Stimulated activated CD8-positive, alpha-beta memory T cell treated with anti-CD3 and anti-CD28 coated beads, Interleukin-15, amount 100 ng/mL, for 48 hours (primary cell): ENCODE results near the gene FGB.

Experiments used
- DNase-seq, 2 donors: peaks; one replicate each; pipeline ENCODE4 v3.0.0-alpha.2; 2020; ENCODE audit warnings: low read depth in 2 of 2

FGB gene

DNA sequence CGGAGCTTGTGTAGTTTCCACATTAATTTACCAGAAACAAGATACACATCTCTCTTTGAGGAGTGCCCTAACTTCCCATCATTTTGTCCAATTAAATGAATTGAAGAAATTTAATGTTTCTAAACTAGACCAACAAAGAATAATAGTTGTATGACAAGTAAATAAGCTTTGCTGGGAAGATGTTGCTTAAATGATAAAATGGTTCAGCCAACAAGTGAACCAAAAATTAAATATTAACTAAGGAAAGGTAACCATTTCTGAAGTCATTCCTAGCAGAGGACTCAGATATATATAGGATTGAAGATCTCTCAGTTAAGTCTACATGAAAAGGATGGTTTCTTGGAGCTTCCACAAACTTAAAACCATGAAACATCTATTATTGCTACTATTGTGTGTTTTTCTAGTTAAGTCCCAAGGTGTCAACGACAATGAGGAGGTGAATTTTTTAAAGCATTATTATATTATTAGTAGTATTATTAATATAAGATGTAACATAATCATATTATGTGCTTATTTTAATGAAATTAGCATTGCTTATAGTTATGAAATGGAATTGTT, at the start of gene FGB:
Gene FGB (plus strand): TSS at position 315 of the 558 bp plus-strand sequence. CDS start 8 bp downstream, at position 323.
- DNase-seq = no peak

DNA sequence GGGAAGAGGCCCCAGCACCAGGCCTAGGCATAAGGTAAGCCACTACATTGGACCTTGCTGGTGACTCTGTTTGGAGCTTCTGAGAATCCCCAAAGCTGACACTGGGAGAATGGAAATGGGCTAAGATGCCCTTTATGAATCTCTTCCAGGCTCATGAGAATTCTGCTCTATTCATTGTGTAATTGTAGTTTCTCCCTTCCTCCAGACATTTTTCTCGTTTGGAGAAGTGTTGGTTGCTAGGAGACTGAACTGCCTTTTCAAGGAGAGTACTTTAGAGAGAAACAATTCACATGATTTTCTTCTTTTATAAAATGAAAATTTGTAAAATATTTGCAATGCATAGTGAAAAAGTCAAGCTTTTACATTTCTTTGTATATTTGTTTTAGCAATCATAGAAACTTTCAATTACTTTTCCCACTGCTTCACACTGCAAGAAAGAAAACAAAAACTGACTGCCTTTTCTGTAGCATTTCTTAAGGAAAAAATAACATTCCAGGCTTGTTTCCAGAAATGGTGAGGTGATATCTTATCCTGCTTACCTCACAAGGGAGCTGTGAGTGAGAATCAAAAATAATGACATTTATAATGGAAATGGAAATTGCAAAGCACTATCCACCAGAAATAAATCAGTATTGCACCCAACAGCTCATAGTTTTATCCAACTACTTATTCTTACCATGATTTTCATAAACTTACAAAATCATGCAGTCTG, 46.3 kb upstream of the FGB start:
- no peak for DNase-seq

DNA sequence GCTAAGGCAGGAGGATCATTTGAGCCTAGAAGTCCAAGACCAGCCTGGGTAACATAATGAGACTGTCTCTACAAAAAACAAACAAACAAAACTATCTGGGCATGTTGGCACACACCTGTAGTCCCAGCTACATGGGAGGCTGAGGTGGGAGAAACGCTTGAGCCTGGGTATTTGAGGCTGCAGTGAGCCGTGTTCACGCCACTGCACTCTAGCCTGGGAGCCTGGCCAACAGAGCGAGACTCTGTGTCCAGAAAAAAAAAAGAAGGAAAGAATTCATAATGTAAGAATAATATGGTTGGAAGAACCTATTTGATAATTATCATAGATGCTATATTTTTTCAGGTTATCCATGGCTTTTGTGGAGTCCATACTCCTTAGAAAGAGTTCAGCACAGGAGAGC, 45.2 kb upstream of the FGB start:
- DNase-seq = no peak

DNA sequence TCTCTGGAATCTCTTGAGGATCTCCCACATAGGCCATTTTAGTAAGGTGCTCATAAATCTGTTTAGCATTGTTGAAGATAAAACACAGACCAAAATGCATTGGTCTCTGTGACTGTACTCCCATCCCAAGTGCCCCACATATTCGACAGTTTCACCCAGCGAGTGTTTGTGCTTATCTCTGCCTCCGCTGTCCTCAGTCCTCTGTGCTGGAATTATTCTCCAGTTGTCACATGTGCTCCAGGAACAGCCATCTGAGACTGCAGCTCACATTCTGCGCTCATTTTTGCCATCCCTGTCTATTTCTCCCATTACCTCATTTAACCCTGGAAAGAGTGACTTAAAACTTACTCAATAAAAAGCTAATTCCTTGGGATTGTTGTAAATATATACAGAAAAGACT, 43.6 kb upstream of the FGB start:
- no peak for DNase-seq

DNA sequence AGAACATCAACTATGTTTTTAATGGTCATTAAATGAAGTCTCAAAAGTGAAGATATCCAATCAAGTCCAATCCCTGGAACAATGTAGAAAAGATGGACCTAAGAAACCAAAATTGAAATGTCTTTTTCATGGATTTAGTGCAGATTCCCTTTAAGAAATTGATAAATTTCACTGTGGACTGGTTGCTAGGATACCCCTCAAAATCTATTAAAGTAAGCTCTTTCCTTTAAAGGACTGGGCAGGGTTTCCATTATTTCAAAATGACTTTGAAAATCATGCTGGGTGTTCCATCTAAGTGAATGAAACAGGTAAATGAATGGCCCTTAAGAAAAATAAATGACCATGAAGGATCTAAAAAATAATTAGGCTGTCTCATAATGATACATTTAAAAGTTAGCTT, 41.2 kb upstream of the FGB start:
- DNase-seq = no peak

DNA sequence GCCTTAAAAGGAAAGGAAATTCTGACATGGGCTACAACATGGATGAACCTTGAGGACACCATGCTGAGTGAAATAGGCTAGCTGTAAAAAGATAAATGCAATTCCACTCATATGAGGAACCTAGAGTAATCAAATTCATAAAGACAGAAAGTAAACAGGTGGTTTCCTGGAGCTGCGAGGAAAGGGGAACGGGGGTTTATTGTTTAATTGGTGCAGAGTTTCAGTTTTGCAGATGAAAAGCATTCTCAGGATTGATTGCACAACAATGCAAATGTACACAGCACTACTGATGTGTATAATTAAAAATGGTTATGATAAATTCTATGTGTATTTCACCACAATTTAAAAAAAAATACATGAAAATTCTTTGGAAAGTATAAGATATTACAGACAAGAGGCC, 36.7 kb upstream of the FGB start:
- DNase-seq = no peak

DNA sequence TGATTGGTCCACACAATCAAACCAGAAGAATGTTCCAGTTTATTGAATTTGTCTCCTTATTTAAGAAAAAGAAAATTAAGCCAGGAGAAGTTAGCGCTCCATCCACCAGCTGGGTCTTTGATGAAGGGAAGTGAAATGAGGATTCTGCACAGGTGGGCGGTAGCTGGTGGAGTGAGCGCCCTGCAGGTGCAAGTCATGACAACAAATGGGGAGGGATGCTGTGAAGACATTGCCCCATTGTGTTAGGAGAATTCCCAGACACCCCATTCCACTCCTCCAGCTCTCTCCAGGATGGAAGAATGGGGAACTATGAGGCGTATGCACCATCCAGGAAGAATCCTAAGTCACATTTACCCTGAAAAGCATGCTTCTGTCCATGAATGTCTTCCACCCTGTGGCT, 35.5 kb upstream of the FGB start:
- DNase-seq = no peak

DNA sequence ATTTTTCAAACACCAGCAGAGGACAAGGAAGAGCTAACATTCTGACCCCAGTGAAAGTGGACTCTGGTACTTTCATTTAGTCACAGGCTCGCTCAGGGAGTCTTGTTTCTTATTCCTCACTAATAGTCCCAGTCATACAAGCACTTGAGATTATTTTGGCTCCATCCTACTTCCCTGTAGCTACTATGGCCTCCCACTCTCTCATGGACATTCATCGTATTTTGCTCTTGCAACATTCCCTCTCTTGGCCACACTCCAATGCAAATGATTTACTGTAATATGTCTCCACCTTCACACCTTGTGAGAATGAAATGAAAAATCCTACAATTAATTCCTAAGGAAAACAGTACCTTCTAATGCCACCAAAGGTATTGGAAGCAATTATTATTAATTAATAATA, 33.9 kb upstream of the FGB start:
- no peak for DNase-seq

DNA sequence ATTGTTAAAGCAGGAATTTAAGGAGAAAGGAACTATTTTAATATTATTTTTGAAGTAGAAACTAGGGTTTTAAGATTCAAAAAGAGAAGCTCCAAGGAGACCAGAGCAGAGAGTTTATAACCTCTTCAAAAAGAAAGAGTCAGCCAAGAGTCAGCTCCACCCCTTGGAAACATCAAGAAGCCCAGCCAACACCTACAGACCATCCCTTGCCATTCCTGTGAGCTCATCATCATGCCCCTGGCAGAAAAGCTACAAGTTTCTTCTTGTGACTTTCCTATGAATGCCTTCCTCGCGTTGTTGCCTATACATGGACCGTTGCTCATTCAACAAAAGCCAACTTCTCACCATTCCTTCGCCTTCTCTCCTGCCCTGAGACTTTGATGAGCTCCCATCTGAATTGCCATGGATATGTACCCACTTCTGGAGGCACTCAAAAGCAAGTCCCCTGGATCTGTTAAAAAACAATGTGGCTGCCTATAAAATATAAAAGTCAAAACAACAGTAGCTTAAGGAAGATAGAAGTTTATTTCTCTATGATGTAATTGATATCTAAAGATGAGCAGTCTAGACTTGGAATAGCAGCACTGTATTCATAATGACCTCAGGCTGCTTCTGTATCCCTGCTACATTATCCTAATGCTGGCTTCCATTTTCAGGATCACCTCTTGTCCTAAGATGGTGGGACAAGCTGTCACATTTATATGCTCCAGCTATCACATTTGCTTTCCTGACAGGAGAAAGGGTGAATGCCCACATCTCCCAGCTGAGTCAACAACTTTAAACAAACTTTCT, 32.9 kb upstream of the FGB start:
- DNase-seq = no peak

DNA sequence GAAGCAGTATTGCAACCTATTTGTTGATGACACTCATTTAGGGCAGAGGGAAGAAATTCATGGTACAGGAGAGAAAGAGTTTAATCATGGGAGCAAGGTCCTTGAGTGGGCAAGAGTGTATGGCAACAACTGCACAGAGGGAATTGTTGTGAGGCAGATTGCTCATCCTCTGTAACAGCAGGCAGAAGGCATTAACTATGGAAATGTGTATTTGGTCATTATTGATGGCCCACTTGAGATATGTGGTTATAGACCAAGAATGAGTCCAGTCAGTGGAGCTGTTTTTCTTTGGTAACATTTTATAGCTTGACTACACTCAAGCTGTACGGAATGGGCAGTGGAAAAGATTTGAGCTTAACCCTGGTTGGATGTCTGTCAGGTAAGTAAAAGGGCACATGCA, 28.5 kb upstream of the FGB start:
- DNase-seq = no peak

DNA sequence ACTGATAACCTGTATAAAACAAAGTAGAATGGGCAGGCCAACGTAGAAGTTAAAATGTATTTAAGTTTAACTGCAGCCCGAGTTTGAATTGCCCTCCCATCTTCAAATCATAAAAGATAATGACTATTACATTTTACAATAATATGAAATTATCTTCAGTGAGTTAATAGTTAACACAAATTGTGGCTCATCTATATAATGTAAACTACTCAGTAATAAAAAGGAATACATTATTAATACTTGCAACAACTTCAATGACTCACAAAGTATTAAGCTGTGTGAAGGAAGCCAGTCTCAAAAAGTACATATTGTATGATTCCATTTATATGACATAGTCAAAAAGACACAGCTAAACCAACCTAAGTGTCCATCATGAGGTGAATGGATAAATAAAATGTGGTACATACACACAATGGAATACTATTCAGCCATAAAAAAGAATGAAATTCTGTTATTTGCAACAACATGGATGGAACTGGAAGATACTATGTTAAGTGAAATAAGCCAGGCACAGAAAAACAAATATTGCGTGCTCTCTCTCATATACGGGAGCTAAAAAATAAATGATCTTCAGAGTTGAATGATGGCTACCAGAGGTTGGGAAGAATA, 20.4 kb upstream of the FGB start:
- no peak for DNase-seq

DNA sequence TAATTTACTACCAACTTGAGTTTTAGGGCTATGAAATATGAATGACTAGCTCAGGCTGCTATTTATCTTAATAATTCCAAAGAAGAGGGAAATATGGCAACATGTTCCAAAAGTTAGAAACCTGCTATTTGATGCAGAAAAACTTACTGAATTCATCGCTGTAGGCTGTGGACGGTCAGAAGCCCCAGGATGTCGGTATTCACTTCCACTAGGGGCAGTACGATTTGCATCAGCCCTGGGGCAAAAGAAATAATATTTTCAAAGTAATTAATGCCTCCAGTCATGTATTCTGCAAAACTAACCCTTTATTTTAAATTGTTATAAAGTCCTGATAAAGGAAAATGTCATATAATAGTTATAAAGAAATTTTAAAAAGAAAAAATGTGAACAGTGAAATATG, 17.1 kb upstream of the FGB start:
- DNase-seq = no peak

DNA sequence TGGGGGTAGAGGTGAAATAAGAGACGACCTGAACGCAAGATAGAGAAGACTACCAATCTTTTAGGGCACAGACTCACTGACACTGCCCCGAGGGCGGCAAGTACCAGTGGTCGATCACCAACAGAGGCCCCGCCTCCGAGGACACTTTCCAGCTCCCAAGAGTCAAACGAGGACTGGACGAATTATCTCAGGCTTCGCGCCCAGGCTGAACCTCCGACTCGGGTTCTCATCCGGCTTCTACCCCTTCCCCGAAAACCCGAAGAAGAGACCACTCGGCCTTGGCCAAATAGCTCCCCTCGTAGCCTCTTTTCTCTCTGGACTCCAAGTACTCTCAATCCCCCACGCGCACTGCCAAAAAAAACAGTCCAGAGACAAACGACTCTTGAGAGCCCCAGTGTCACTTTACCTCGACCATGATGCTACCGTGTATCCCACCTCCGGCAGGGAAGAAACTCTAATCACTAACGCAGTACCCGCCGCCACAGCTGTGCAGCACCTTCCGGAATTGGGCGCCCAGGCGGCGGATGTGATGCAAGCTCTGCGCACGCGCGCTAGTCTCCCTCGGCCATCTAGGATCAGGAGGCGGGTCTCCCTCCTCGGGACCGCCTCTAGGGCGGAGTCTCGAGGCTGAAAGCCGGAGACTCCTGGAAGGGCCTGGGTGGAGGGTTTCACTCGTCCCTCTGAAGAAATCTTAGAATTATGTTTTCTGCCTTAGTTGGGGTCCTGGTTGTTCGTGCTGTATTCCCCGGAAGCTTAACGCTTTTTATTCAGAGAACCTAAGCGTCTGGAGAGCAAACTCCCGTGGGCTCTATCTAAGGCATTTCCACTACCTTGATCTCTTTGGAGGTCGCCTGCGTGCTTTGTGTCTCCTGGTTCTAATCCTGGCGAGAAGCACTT, 12.7 kb upstream of the FGB start, which contains the start of gene PLRG1:
Gene PLRG1 (minus strand): TSS at position 507 of the 897 bp plus-strand sequence. CDS start 92 bp downstream, at position 415.
- DNase-seq = peak; percentile 92 to 94

DNA sequence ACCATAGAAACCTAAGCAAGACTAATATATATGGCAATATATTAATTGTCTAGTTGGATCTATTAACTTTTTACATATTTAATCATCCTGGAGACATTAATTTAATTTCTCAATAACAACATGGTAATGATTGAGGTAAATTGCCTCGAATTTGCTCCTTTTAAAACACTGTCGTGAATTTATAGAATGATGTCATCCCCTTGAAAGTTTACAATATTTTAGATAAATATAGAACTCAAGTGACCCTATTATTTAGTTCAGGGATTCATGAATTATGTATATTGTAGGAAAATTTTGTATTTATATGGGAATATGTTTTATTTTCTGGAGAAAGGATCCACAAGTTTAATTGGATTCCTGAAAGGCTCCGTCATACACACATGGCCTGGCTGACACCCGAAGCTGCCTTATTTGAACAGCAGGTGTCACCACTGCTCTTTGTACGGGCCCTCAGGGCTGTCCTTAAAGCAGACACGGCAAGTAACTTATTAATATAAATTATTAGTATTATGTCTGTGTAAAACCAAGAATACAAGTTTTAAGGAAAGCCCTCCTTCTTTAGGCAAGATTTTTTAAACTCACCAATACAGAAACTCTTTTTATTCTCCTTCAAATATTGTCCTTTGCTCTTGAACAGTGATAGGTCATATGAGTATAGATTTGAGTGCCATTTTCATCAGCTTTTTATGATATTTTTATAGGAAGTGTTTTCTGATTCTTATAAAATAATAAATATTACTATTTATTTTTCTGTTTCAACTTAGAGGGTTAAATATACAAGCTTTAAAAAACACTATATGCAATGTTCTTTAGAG, 10.7 kb upstream of the FGB start:
- peak; percentile 27 to 37 for DNase-seq

DNA sequence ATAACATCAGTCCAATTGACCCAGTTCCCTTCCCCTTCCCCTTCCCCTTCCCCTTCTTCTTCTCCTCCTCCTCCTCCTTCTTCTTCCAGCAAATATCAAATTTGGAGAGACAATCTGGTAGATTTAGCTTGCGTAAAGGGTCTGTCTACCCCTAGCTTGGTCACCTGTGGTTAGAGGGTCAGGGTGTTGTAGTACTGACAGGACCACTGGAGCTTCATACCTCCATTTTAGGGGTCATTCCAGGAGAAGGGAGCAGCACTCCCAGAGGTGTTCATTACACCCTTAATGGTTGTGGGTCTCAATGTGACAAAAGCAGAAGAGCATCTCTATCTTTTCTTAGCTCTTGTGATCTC, 3.7 kb upstream of the FGB start:
- DNase-seq = no peak

DNA sequence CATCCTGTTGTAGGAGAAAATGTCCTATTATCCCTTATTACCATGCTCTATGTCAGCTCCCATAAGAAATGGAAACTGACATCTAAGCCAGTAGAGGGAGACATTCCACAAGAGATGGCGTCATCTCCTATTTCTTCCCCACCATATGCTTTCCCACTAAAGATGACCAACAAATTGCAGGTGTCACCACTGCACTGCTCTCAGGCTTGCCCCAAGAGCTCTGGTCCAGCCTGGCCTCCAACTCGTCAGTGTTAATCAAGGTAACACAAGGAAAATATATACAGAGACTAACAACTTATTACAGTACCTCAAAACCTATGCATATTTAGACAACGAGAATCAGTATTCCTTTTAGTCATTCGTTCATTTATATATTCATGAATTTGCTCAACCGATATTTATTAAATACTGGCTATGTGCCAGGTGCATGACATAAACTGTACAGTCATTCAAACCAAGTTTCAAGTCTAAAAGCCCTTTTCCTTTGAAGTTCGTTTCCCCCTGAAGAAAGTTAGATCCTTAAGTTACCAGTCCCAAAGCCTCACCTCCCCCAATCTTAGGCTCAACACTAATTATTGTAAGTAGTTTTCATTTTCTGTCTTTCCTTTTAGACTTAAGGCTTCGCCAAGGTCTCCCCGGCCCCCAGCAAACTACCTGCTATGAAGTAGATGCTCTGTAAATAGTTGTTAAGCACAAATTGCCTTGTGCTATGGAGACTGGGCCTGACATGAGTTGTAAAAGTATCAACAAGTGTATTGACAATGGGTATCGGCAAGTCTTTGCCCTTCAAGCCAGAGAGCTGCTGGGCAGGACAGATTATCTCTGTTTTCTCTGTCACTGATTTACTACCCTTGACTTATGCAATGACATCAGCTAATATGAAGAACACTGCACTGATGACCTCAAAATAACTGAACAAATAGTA, 3.1 kb upstream of the FGB start:
- no peak for DNase-seq

DNA sequence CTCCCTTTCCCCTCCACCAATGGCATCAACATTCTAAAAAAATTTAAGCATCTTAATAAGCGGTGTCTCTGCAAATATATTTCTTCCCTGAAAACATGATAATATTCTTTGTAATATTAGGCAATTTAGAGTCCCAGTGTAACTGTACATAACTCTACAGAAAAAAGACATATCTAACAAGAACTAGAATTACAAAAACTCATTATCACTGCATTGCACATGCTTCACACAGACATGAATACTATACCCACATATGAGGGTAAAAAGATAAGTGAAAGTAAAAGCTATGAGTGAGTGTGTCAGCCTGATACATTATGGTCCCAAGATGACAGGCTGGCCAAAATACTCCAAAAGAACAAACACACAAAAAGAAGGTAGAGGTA, 2.4 kb upstream of the FGB start:
- DNase-seq = no peak

DNA sequence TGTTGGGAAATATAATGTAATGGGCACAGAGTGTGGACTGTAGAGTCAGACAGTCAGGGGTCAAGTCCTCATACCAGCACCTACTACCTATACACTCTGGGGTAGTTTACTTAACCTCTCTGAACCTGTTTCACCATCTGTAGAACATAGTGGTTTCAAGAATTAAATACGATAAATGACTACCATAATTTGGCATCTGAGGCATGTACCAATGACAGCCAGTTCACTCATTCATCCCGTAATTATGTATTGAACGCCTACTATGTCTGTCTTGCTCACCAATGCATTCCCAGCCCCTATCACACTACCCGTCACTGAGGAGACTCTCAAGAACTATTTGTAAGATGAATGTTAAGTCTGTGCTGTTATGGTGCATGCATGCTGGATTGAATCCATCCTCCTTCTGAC, 2.0 kb upstream of the FGB start:
- DNase-seq = no peak

DNA sequence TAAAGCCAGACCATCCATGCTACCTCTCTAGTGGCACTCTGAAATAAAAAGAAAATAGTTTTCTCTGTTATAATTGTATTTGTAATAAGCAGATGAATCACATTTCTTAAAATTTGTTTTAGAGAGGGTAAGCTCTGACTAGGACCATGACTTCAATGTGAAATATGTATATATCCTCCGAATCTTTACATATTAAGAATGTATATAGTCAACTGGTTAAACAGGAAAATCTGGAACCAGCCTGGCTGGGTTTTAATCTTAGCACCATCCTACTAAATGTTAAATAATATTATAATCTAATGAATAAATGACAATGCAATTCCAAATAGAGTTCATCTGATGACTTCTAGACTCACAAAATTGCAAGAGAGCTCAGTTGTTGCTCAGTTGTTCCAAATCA, 1.5 kb downstream of the FGB start:
- no peak for DNase-seq

DNA sequence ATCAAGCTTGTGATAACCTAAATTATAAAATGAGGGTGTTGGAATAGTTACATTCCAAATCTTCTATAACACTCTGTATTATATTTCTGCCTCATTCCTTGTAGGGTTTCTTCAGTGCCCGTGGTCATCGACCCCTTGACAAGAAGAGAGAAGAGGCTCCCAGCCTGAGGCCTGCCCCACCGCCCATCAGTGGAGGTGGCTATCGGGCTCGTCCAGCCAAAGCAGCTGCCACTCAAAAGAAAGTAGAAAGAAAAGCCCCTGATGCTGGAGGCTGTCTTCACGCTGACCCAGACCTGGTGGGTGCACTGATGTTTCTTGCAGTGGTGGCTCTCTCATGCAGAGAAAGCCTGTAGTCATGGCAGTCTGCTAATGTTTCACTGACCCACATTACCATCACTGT, 2.9 kb downstream of the FGB start:
- DNase-seq = no peak
